Keratinocyte (primary cell): ENCODE data around the gene OGFOD3. TPM values are rescaled to one million over a fixed set of nuclear protein-coding genes. Genes with fewer than 3 reads are reported as not detected.
"Not testable (repeated sequence)": the region's sequence is repeated elsewhere in the genome, so short reads cannot be mapped to it uniquely, and the experiment has no call there.

Experiments
- DNase-seq: peaks from one replicate; pipeline ENCODE4 v3.0.0-alpha.2; 2011; ENCODE audit warnings: low read depth, missing footprints, low spot score
- FAIRE-seq: peaks from 2 replicates; lab custom pipeline; 2011; peaks lifted over from hg19 to GRCh38; lab: Jason Lieb, UNC
- H2AFZ ChIP-seq: 2 replicates; pipeline ENCODE4 v1.6.0; 2012; ENCODE audit warnings: low read length, control low read depth, inconsistent platforms; ENCODE audit not compliant: control insufficient read depth
- H3K27ac ChIP-seq: 2 replicates; pipeline ENCODE4 v1.5.1; 2011; ENCODE audit warnings: low read length; ENCODE audit not compliant: control insufficient read depth, insufficient read depth
- H3K27me3 ChIP-seq: 3 replicates; pipeline ENCODE4 v1.6.0; 2011; ENCODE audit warnings: low read length; ENCODE audit not compliant: control insufficient read depth, insufficient read depth; ENCODE audit errors: extremely low read depth
- H3K36me3 ChIP-seq, 2 experiments: 2 replicates in 1 of 2; 3 replicates in 1 of 2; pipeline ENCODE4 v1.5.1; 2011; ENCODE audit warnings: low read length in 2 of 2, mild to moderate bottlenecking in 1 of 2; ENCODE audit not compliant: control insufficient read depth in 2 of 2, insufficient read depth in 2 of 2; ENCODE audit errors: extremely low read depth in 1 of 2
- H3K4me1 ChIP-seq: 3 replicates; pipeline ENCODE4 v1.5.1; 2011; ENCODE audit warnings: low read length; ENCODE audit not compliant: control insufficient read depth, insufficient read depth; ENCODE audit errors: extremely low read depth
- H3K4me2 ChIP-seq: 3 replicates; pipeline ENCODE4 v1.6.0; 2011; ENCODE audit warnings: low read depth, low read length; ENCODE audit not compliant: control insufficient read depth, insufficient read depth; ENCODE audit errors: extremely low read depth
- H3K4me3 ChIP-seq, 3 experiments: fragments of 200-600 bp in 1 of 3; sonication (generic) in 1 of 3; 2 replicates in 2 of 3; 3 replicates in 1 of 3; pipeline ENCODE4 v1.5.1; 2011 to 2016; ENCODE audit warnings: low read length in 3 of 3, mild to moderate bottlenecking in 3 of 3, control low read depth in 2 of 3, inconsistent platforms in 1 of 3, low read depth in 1 of 3, mixed read lengths in 1 of 3, mixed run types in 1 of 3, moderate library complexity in 1 of 3; ENCODE audit not compliant: control insufficient read depth in 2 of 3, insufficient read depth in 2 of 3; ENCODE audit errors: extremely low read depth in 1 of 3
- H3K79me2 ChIP-seq: 2 replicates; pipeline ENCODE4 v1.6.0; 2012; ENCODE audit warnings: low read length; ENCODE audit not compliant: control insufficient read depth, insufficient read depth
- H3K9ac ChIP-seq: 3 replicates; pipeline ENCODE4 v1.6.0; 2011; ENCODE audit warnings: low read length; ENCODE audit not compliant: control insufficient read depth, insufficient read depth; ENCODE audit errors: extremely low read depth
- H3K9me1 ChIP-seq: 3 replicates; pipeline ENCODE4 v1.6.0; 2011; ENCODE audit warnings: low read length; ENCODE audit not compliant: control insufficient read depth, insufficient read depth; ENCODE audit errors: extremely low read depth
- H3K9me3 ChIP-seq: 2 replicates; pipeline ENCODE4 v1.5.1; 2012; ENCODE audit warnings: low read depth, low read length; ENCODE audit not compliant: control insufficient read depth
- H4K20me1 ChIP-seq: 3 replicates; pipeline ENCODE4 v1.6.0; 2011; ENCODE audit warnings: low read length; ENCODE audit not compliant: control insufficient read depth, insufficient read depth; ENCODE audit errors: extremely low read depth
- CTCF ChIP-seq, 3 experiments: IDR thresholded peaks in 1 of 3; conservative IDR thresholded peaks in 1 of 3; optimal IDR thresholded peaks in 1 of 3; 2 replicates in 2 of 3; 3 replicates in 1 of 3; pipeline versions ENCODE3 to v1.5.1; 2011; ENCODE audit warnings: low read length in 3 of 3, mild to moderate bottlenecking in 3 of 3, moderate library complexity in 2 of 3, control low read depth in 1 of 3, inconsistent platforms in 1 of 3; ENCODE audit not compliant: insufficient read depth in 2 of 3; ENCODE audit errors: extremely low read depth in 1 of 3
- EZH2 ChIP-seq: IDR thresholded peaks from one replicate; pipeline ENCODE4 v1.6.1; 2012; ENCODE audit warnings: inconsistent platforms, mild to moderate bottlenecking, low read length, moderate library complexity
- dilution Hi-C: fragments of 300-500 bp; cut with MboI; formaldehyde crosslinking; loops from one replicate; pipeline ENCODE4 v1.7.0; 2020; ENCODE audit warnings: low sequenced_read_pairs; ENCODE audit not compliant: extremely low pct_ligation_motif_present
- polyA plus RNA-seq, 5 experiments: library from polyadenylated mRNA; depleted of rRNA in 3 of 5; stranded (reverse) in 3 of 5; stranded (forward) in 1 of 5; unstranded in 1 of 5; fragments of >200 nt; gene quantifications; 1 replicate in 1 of 5; 2 replicates in 3 of 5; 3 replicates in 1 of 5; pipeline versions ENCODE4 v1.2.1 to v1.2.3, GENCODE V29; 2011 to 2012; ENCODE audit warnings: missing spikeins in 2 of 5, low read depth in 1 of 5, low replicate concordance in 1 of 5

The OGFOD3 gene
- polyA plus RNA-seq, 1 donor (not counting 4 experiments of a cell fraction or from before 2014, with no cell fraction given) = 10.8 TPM

GRCh38 chr17:82463391-82463790, 45.0 kb upstream of the OGFOD3 start:
- DNase-seq = no peak
- no peak overlapping the region for H3K27ac ChIP-seq
- TF ChIP-seq EZH2 (no peak), CTCF (optimal IDR thresholded peaks at IDR 0.05 in 1 of 3, IDR thresholded peaks at IDR 0.05 in 1 of 3, conservative IDR thresholded peaks at IDR 0.05 in 1 of 3; ENCODE audit: extremely low read depth in 1 of 3, insufficient read depth in 2 of 3, low read length in 3 of 3) (no peak)
- dilution Hi-C loops = no loop called here
- H3K9me1 ChIP-seq = no peaks in the 10 kb centered on the region
- H3K4me3 ChIP-seq = no peak overlapping the region
- H3K9me3 ChIP-seq = no peaks in the 10 kb centered on the region
- no peak overlapping the region for H3K4me2 ChIP-seq
- H3K9ac ChIP-seq = no peak overlapping the region
- no peaks in the 10 kb centered on the region for H3K27me3 ChIP-seq
- FAIRE-seq = no peak
- H4K20me1 ChIP-seq = no peaks in the 10 kb centered on the region
- no peak overlapping the region for H2AFZ ChIP-seq
- peaks cover 6% of the 10 kb centered on the region for H3K79me2 ChIP-seq
- peaks cover 6% of the 10 kb centered on the region for H3K4me1 ChIP-seq
- peaks cover 11 to 12% of the 10 kb centered on the region in 2 experiments for H3K36me3 ChIP-seq

GRCh38 chr17:82461827-82462524, 43.6 kb upstream of the OGFOD3 start:
- TF ChIP-seq EZH2 (no peak), CTCF (optimal IDR thresholded peaks at IDR 0.05 in 1 of 3, IDR thresholded peaks at IDR 0.05 in 1 of 3, conservative IDR thresholded peaks at IDR 0.05 in 1 of 3; ENCODE audit: extremely low read depth in 1 of 3, insufficient read depth in 2 of 3, low read length in 3 of 3) (no peak)
- dilution Hi-C loops = no loop called here
- Histone ChIP-seq H3K79me2 (peaks cover 6% of the 10 kb centered on the region), H3K4me1 (peaks cover 15% of the 10 kb centered on the region), H4K20me1 (no peaks in the 10 kb centered on the region), H3K27ac (no peak overlapping the region), H3K4me2 (no peak overlapping the region), H2AFZ (no peak overlapping the region), H3K4me3 (no peak overlapping the region), H3K27me3 (no peaks in the 10 kb centered on the region), H3K9me3 (no peaks in the 10 kb centered on the region), H3K9ac (no peak overlapping the region), H3K9me1 (no peaks in the 10 kb centered on the region), H3K36me3 (peaks cover 11 to 12% of the 10 kb centered on the region in 2 experiments)
- FAIRE-seq = no peak
- DNase-seq = no peak

- DNase-seq, FAIRE-seq, H2AFZ ChIP-seq, H3K27ac ChIP-seq, H3K27me3 ChIP-seq, H3K9me3 ChIP-seq, H4K20me1 ChIP-seq, dilution Hi-C loops, H3K9me1 ChIP-seq, H3K9ac ChIP-seq, H3K79me2 ChIP-seq, H3K4me3 ChIP-seq, H3K36me3 ChIP-seq, H3K4me2 ChIP-seq: not testable (repeated sequence)
- H3K4me1 ChIP-seq = peaks cover 15% of the 10 kb centered on the region
Observed at GRCh38 chr17:82459936-82460335, 41.5 kb upstream of the OGFOD3 start.
